K562 (cell line): ENCODE data around the gene ARHGAP22.

Experiments used
- CTCF ChIP-seq, 3 experiments: IDR thresholded peaks in 2 of 3; conservative IDR thresholded peaks in 1 of 3; 2 replicates each; pipeline ENCODE4 v1.5.1; 2011 to 2012; ENCODE audit warnings: low read length in 3 of 3, mild to moderate bottlenecking in 3 of 3, control low read depth in 2 of 3, improper control_type of control experiment in 1 of 3, inconsistent platforms in 1 of 3, low read depth in 1 of 3, mixed read lengths in 1 of 3, moderate library complexity in 1 of 3; ENCODE audit not compliant: insufficient read depth in 2 of 3
- E4F1 ChIP-seq: fragments of 250-450 bp; sonication (Bioruptor Pico); IDR thresholded peaks from 2 replicates; pipeline ENCODE4 v1.5.0; 2021; ENCODE audit warnings: mild to moderate bottlenecking, borderline replicate concordance
- KAT7 ChIP-seq: sonication (generic); formaldehyde crosslinking; IDR thresholded peaks from 2 replicates; pipeline ENCODE4 v1.8.0; 2022; ENCODE audit warnings: missing genetic modification reagents, mild to moderate bottlenecking, borderline replicate concordance
- KDM2B ChIP-seq: fragments of 250-450 bp; sonication (Bioruptor Pico); IDR thresholded peaks from 2 replicates; pipeline ENCODE4 v1.8.0; 2021; ENCODE audit warnings: mild to moderate bottlenecking, moderate library complexity
- NCOA6 ChIP-seq: fragments of 450-650 bp; IDR thresholded peaks from 2 replicates; pipeline ENCODE4 v1.6.1; 2017; ENCODE audit warnings: mild to moderate bottlenecking
- POLR2A ChIP-seq: fragments of 450-650 bp; conservative IDR thresholded peaks from 2 replicates; pipeline ENCODE4 v1.6.1; 2016
- SRF ChIP-seq, 2 experiments: fragments of 250-450, 450-650 bp in 1 of 2; sonication (Bioruptor Pico) in 1 of 2; sonication (generic) in 1 of 2; formaldehyde crosslinking; IDR thresholded peaks; 2 replicates each; pipeline versions ENCODE4 v1.5.0 to v1.5.1; 2020 to 2022; ENCODE audit warnings: mild to moderate bottlenecking in 1 of 2, missing genetic modification reagents in 1 of 2
- TCF7L2 ChIP-seq: fragments of 150-350 bp; IDR thresholded peaks from 2 replicates; pipeline ENCODE4 v1.6.1; 2016; ENCODE audit warnings: low read depth, mild to moderate bottlenecking, low read length, moderate library complexity
- ZNF24 ChIP-seq: fragments of 450-650 bp; IDR thresholded peaks from 2 replicates; pipeline ENCODE4 v1.6.1; 2016
- ZNF695 ChIP-seq: fragments of 450-650 bp; formaldehyde crosslinking; IDR thresholded peaks from 2 replicates; pipeline ENCODE4 v1.4.0; 2020; ENCODE audit warnings: mild to moderate bottlenecking, moderate library complexity

GRCh38 chr10:48400129-48400849, 204.6 kb downstream of the ARHGAP22 start:
- no peak for TF ChIP-seq TCF7L2
- no peak for TF ChIP-seq CTCF (IDR thresholded peaks at IDR 0.05 in 2 of 3, conservative IDR thresholded peaks at IDR 0.05 in 1 of 3; ENCODE audit: insufficient read depth in 2 of 3, low read depth in 1 of 3, low read length in 3 of 3)
- TF ChIP-seq KAT7 (CRISPR knock-in tag), result no peak
- no peak for TF ChIP-seq POLR2A
- no peak for TF ChIP-seq ZNF695 (CRISPR knock-in tag)
- TF ChIP-seq ZNF24, result no peak
- TF ChIP-seq SRF (CRISPR knock-in tag; IDR thresholded peaks at IDR 0.05), result no peak
- TF ChIP-seq KDM2B (CRISPR knock-in tag), result no peak
- TF ChIP-seq E4F1 (CRISPR knock-in tag), result no peak
- no peak for TF ChIP-seq NCOA6
